Measurements from ENCODE around the gene KRCC1.
"Not testable (repeated sequence)": the region's sequence is repeated elsewhere in the genome, so short reads cannot be mapped to it uniquely, and the experiment has no call there.

Gene KRCC1

DNA sequence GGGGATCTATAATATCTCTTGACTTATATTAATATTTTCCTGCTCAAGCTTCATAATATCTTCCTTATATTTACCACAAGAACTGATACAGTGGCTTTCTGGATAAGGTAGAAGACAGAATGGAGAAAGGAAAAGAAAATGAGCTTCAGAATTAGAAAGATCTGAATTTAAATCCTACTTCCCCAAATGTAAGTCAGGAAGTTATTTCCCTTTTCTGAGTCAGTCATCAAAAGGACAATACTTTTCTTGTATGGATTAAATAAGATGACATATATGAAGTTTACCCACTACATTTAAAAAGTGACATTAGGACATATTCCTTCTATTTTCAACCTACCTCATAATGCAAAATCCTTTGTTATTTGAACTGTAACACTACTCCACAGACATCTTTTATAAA, 19.0 kb downstream of the KRCC1 start:
- no peak for DNase-seq

DNA sequence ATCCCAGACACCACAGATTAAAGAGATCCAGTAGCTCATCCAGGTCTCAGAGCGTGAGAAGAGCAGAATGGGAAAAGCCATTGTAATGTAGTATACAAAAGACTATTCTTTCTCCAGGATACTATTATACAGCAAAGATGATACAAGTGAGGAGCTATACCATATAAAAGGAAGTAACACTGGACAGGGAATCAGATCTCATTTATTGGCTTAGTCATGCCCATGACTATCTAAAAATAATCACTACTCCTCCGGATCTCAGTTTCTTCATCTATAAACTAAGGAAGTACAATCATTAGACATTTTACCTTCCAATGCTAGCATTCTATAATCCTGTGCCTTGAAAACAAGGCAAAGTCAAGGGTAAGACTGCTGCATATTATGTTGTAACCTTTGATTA, 19.4 kb downstream of the KRCC1 start:
- DNase-seq, result no peak

- DNase-seq, result no peak
These were observed 23.4 kb downstream of the KRCC1 start for GRCh38 chr2:88032070-88032702.

DNA sequence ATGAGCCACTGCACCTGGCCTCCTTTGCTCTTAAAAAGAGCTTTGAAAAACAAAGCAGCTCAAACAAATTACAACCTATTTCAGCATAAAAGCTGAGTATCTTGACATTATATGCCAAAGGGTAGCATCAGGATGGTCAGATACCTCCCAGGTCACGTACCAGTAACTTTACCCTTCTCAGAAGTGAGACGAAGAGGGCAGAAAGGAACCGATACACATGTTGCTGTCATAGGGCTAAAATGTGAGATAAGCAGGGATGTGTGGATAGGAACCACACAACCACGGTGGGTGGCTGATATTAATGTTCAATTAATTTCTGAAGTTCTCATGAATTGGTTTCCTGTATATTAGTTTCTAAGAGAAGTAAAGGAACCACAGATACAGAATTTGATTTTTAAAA, 26.7 kb downstream of the KRCC1 start:
- DNase-seq, result no peak

DNA sequence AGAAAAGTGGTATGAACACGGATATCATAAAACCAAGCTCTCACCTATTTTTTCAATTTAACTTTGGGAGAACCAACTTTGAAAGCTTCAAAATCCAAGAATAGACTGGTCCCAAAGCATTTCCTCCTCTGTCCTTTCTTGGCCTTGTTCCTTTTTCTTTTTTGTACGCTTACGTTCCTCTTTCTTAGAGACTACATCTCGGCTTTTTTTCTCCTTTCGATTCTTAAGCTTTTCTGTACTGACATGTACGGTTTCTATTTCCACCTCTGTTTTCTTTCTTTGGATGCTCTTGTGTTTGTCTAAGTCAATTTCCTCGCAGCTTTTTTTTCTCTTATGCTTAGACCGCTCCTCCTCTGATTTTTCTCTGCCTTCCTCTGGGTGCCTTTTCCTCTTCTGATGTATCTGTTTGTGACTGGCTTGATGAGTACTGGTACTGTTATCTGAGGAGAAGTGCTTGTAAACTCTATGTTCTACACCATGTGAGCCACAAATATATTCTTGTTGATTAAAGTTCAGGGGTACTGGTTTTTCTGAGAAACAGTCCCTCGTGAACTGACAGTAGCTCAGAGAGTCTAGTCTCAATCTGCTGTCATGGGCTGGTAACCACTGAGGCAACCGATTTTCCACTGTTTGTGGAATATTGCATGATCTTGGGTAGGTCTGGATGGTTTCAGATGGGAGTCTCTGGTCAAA, 27.7 kb downstream of the KRCC1 start:
- DNase-seq, result no peak

DNA sequence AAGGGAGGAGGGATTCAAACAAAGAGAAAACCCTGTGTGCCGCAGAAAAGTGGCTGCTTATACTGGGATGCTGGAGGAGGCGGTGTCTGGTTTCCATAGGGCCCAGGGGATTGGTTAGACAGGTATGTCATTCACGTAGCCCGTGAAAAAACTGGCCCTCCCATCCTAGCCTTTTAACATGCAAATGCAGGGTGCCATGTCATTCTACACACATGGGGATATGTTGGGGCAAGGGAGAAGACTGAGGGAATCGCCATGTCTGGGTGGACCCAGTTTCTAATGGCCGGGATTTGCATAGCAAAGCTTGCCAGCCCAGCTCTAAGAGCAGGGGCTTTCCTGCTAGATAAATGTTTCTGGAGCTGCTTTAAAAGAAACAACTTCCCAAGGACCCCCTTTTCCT, 31.1 kb downstream of the KRCC1 start:
- DNase-seq, result no peak

GRCh38 chr2:88022669-88022921, 33.0 kb downstream of the KRCC1 start:
- DNase-seq, result no peak

- DNase-seq, result no peak
These were observed 35.6 kb downstream of the KRCC1 start for GRCh38 chr2:88019985-88020384.

DNA sequence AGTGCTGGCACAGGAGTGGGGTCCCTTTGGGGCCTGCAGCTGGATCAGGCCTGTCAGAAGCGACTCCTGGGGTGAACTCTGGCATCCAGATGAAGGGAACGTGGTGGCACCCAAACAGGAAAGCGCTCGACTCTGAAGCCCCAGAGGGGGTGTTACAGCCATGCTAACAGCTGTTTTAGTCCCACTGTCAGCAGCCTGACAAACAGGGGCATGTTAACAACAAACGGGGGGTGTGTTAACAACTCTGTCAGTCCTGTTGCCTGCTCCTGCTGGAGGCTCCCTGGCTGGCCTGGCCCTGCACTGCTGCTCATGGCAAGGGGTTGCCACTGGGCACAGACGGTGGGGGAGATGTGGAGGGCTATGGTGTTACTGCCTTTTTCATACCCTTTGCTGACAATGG, 36.7 kb downstream of the KRCC1 start:
- DNase-seq, result no peak

DNA sequence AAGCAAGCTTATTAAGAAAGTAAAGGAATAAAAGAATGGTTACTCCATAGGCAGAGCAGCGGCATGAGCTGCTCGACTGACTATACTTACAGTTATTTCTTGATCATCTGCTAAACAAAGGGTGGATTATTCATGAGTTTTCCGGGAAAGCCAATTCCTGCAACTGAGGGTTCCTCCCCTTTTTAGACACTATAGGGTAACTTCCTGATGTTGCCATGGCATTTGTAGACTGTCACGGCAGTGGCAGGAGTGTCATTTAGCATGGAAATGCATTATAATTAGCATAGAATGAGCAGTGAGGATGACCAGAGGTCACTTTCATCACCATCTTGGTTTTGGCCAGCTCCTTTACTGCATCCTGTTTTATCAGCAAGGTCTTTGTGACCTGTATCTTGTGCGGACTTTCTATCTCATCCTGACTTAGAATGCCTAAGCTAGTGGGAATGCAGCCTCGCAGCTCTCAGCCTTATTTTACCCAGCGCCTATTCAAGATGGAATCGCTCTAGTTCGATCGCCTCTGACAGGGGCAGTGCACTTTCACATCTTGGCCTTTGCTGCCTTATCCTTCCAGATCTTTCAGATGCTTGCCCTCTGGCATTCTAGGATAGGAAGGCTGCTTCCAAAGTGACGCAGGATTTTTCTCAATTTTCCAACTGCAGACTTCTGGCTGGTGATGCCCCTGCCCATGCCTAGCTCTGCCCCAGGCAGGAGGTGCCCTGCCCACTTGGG, 37.3 kb downstream of the KRCC1 start:
- not testable (repeated sequence) for DNase-seq

GRCh38 chr2:88017780-88018038, 37.9 kb downstream of the KRCC1 start:
- DNase-seq, result not testable (repeated sequence)

GRCh38 chr2:88016960-88017779, 38.4 kb downstream of the KRCC1 start:
- peak; percentile 50 for DNase-seq

DNA sequence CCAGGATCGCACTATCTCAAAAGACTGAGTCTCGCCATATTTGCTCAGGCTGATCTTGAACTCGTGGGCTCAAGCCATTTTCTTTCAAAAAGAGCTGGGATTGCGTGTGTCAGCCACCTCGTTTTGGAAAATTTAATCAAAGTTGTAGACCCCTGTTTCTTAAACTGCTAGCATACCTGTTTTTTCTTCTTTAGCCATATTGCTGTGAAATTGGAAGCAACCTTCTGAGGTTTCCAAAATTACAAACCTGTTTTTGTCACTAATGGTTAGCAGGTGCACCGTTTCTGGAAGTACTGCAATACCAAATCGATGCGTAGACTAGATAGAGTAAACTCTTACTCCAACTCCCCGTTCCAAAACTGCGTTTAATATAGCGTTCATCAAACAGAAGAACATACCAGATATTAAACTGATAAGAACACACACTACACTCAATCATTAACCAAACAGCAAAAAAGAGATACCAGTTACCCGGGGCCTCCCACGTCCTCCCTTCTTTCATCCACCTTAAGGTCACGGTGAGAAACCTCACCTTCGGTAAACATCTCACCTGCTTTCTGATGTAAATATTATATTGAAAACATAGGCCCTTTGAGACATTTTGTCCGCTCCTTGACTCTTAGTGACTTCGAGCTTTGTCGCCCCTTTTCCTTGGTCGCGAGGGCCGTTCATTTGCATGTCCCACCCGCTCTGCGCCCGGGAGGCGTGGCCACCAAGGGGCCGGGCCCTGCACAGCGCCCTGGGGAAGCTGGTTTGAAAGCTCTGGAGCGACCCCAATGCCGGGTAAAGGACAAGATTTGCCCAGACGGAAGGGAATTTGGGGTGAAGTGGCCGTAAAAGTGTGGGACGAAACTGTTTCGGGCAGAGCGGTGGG, 39.3 kb downstream of the KRCC1 start, which contains the start of gene RNU2-63P:
TSS of gene RNU2-63P (minus strand) at position 462 of the 874 bp plus-strand sequence.
- peak; percentile 50 for DNase-seq

DNA sequence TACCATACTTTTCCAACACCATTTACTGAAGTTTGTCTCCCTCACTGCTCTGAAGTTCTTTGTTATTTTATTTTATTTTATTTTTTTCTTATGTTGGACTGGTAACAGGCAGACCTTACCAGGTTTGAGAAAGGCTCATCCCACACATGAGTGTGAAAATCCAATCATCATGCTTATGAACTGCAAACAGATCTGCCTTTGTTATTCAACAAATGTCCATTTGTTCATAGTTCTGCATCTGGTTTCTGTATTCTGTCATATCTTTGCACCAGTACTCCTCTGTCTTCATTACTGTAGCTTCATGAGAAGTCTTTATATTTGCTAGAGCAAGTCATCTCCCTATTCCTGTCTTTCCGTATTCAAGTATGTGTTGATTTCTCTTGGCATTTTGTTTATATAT, 44.6 kb downstream of the KRCC1 start:
- no peak for DNase-seq

DNA sequence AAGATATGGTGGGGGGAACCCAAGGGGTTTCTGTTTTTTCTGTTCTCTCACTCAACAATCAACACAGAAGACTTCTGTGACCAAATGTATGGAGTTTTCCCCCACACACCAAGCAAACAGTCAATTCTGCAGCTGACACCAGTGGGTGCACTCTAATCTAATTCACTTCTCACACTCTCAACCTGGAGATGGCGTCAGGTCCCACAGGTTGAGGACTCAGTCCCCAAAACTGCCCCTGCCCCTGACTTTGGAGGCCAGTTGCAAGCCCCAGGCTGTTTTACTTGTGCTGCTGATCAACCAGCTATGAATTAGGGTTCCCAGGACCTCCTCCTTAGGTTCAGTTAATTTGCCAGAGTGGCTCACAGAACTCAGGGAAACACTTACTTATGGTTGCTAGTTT, 45.4 kb downstream of the KRCC1 start:
- DNase-seq, result no peak

DNA sequence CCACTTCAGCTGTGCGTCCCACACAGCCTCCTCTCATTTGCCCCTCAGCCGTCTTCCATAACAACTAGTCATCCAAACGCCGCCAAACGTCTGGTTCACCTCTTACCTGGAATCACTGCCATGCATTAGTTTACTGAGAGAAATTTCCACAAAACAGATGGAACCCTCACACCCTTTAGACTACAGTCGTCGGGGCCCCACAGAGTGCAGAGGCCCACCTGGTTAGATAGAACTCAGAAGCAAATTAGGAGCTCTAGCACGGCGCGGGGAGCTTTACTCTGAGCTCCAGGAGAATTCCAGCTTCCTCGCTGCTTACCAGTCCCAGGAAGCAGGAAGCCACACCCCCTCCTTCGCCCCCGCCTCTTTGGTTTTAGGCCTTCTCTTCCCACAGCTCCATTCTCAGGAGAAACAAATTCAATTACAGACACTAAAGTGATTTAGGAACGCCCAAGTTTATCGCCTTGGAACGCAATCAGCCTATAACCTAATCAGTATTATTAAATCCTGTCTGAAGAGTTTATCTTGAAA, 48.6 kb downstream of the KRCC1 start:
- no peak for DNase-seq

- no peak for DNase-seq
These were observed 49.8 kb downstream of the KRCC1 start for GRCh38 chr2:88005776-88006175.

- no peak for DNase-seq
These were observed 52.4 kb downstream of the KRCC1 start for GRCh38 chr2:88003074-88003755.

DNA sequence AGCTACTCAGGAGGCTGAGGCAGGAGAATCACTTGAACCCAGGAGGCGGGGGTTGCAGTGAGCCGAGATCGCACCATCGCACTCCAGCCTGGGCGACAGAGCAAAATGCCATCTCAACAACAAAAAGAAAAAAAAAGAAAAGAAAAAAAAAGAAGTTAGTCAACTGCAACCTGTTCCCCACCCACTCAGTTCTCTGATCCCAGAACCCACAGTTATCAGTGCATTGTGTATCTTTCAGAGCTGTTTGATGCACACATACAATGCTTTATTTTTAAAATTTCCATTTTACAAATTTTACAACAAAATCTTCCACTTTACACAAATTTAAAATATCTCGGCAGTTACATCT, 53.2 kb downstream of the KRCC1 start:
- DNase-seq, result no peak

- DNase-seq, result not testable (repeated sequence)
These were observed 55.1 kb downstream of the KRCC1 start for GRCh38 chr2:88000474-88000873.

DNA sequence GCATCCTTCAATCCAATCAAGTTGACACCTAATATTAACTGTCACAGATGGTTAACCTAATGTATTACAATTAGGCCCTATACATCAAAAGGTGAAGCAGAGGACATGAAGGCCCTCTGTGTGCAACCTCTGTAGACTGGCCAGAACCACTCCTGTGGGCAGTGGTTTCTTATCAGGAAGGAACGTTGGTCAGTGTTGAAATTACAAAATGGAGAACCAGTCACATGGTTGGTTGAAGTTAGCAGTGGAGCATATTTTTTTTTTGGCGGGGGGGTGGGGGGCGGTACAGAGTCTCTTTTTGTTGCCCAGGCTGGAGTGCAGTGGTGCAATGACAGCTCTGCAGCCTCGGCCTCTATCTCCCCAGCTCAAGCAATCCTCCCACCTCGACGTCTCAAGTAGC, 59.0 kb downstream of the KRCC1 start:
- no peak for DNase-seq

DNA sequence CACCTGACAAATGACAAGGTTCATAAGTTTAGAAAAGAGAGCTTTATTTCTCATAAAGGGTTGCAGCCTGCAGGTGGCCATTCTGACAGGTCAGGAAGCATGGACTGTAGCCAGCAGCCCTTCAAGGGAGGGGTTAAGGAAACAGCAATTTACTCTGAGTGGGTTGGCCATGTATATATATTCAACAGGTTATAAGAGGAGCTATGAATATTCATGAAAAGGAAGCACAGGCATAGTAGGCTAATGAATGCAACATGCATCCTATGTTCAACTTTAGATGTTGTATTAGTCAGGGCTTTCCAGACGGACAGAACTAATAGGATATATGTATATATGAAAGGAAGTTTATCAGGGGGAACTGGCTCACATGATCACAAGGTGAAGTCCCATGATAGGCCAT, 59.8 kb downstream of the KRCC1 start:
- DNase-seq, result no peak
